ENCODE measurements around the gene MEIS2. TPM values are rescaled to one million over a fixed set of nuclear protein-coding genes. Genes with fewer than 3 reads are reported as not detected.

MEIS2 gene
- total and polyA plus RNA-seq, 2 experiments from 2014 or later = 0.27 TPM; not detected in 1

- H3K9me2 ChIP-seq (ENCODE audit: insufficient read depth) = no peaks in the 10 kb centered on the region
- no peak overlapping the region for H3K4me2 ChIP-seq
- H3K36me3 ChIP-seq (ENCODE audit: insufficient read depth) = no peaks in the 10 kb centered on the region
- H3F3A ChIP-seq (replicated peaks; ENCODE audit: low read depth) = no peaks in the 10 kb centered on the region
- ATAC-seq (no peak), DNase-seq (ENCODE audit: low spot score) (no peak)
- no peak overlapping the region for H3K27ac ChIP-seq (ENCODE audit: low read depth)
- H4K20me1 ChIP-seq (replicated peaks; ENCODE audit: insufficient read depth) = no peaks in the 10 kb centered on the region
- no peaks in the 10 kb centered on the region for H3K79me2 ChIP-seq (replicated peaks; ENCODE audit: insufficient read depth)
- no peak overlapping the region for H3K27ac Mint-ChIP-seq
- peaks cover 11% of the 10 kb centered on the region; the same call in 2 of the 3 replicates for H3K4me1 Mint-ChIP-seq
- H3K36me3 Mint-ChIP-seq (ENCODE audit: low read depth) = peaks cover 3% of the 10 kb centered on the region; the same call in 2 of the 3 replicates
- H3K9me3 Mint-ChIP-seq = peaks cover 1% of the 10 kb centered on the region; the same call in 2 of the 3 replicates
- no peaks in the 10 kb centered on the region for H3K27me3 Mint-ChIP-seq (ENCODE audit: insufficient read depth, low read depth, poor library complexity)
- TF ChIP-seq CREB1 (CRISPR knock-in tag; IDR thresholded peaks at IDR 0.05; ENCODE audit: low read depth) (no peak), NANOG (IDR thresholded peaks at IDR 0.05; ENCODE audit: borderline replicate concordance) (no peak), EZH2phosphoT487 (IDR thresholded peaks at IDR 0.05; ENCODE audit: unreplicated experiment) (no peak), STAT1 (IDR thresholded peaks at IDR 0.05; ENCODE audit: unreplicated experiment) (no peak), EZH2 (IDR thresholded peaks at IDR 0.05; ENCODE audit: low read depth, unreplicated experiment) (no peak), JUNB (IDR thresholded peaks at IDR 0.05; ENCODE audit: unreplicated experiment) (no peak), POLR2AphosphoS5 (IDR thresholded peaks at IDR 0.05; ENCODE audit: low read depth) (no peak), CTCF (conservative IDR thresholded peaks at IDR 0.05; ENCODE audit: low read depth in 2 of 2) (no peak), ZNF331 (CRISPR knock-in tag; IDR thresholded peaks at IDR 0.05; ENCODE audit: low read depth) (no peak), ZNF114 (CRISPR knock-in tag; IDR thresholded peaks at IDR 0.05) (no peak), ETS1 (IDR thresholded peaks at IDR 0.05) (no peak), ZNF462 (CRISPR knock-in tag; IDR thresholded peaks at IDR 0.05) (no peak), REST (IDR thresholded peaks at IDR 0.05; ENCODE audit: unreplicated experiment) (no peak)
- H3K4me3 ChIP-seq = no peak overlapping the region
- H2AFZ ChIP-seq = no peak overlapping the region
- H3K27me3 ChIP-seq (ENCODE audit: insufficient read depth) = no peaks in the 10 kb centered on the region
- H3K4me1 ChIP-seq (ENCODE audit: insufficient read depth) = no peaks in the 10 kb centered on the region
- H3K4me3 Mint-ChIP-seq = no peak overlapping the region
Observed at GRCh38 chr15:36978625-36979024, 121.7 kb downstream of the MEIS2 start.
